DOHH2 (cell line): ENCODE results near the gene TDRD12.

Experiments
- H3F3A ChIP-seq: fragments of 200-600 bp; sonication (generic), shearing (Covaris generic); 2 replicates; pipeline ENCODE4 v1.6.0; 2016; ENCODE audit warnings: antibody characterized with exemption, mild to moderate bottlenecking; ENCODE audit not compliant: control insufficient read depth, insufficient read depth
- H3K27ac ChIP-seq: fragments of 200-600 bp; sonication (generic); 2 replicates; pipeline ENCODE4 v1.5.1; 2014; ENCODE audit warnings: low read depth, mild to moderate bottlenecking, low read length, moderate library complexity
- H3K27me3 ChIP-seq: fragments of 200-600 bp; sonication (generic); 2 replicates; pipeline ENCODE4 v1.6.1; 2014; ENCODE audit warnings: mild to moderate bottlenecking, low read length, mixed read lengths; ENCODE audit not compliant: control insufficient read depth
- H3K36me3 ChIP-seq: fragments of 200-600 bp; sonication (generic); 2 replicates; pipeline ENCODE4 v1.6.1; 2014; ENCODE audit warnings: mild to moderate bottlenecking, low read length, moderate library complexity, mixed read lengths; ENCODE audit not compliant: control insufficient read depth
- H3K4me1 ChIP-seq: fragments of 200-600 bp; sonication (generic); 2 replicates; pipeline ENCODE4 v1.6.1; 2014; ENCODE audit warnings: mild to moderate bottlenecking, low read length, mixed read lengths; ENCODE audit not compliant: control insufficient read depth
- H3K4me2 ChIP-seq: fragments of 200-600 bp; sonication (generic); 2 replicates; pipeline ENCODE4 v1.6.0; 2014; ENCODE audit warnings: mild to moderate bottlenecking, low read length, moderate library complexity
- H3K4me3 ChIP-seq: fragments of 200-600 bp; sonication (generic); 2 replicates; pipeline ENCODE4 v1.5.1; 2014; ENCODE audit warnings: mild to moderate bottlenecking, low read length, mixed read lengths
- H3K79me2 ChIP-seq: fragments of 200-600 bp; sonication (generic); 2 replicates; pipeline ENCODE4 v1.6.1; 2014; ENCODE audit warnings: mild to moderate bottlenecking, low read length, mixed read lengths; ENCODE audit not compliant: control insufficient read depth
- H3K9me2 ChIP-seq: fragments of 200-600 bp; sonication (generic); replicated peaks from 2 replicates; pipeline ENCODE4 v1.6.1; 2014; ENCODE audit warnings: mild to moderate bottlenecking, low read length, mixed read lengths; ENCODE audit not compliant: control insufficient read depth
- H3K9me3 ChIP-seq: fragments of 200-600 bp; sonication (generic); 2 replicates; pipeline ENCODE4 v1.6.1; 2014; ENCODE audit warnings: antibody characterized with exemption, low read length, mixed read lengths; ENCODE audit not compliant: control insufficient read depth, insufficient read depth
- H4K20me1 ChIP-seq: fragments of 200-600 bp; sonication (generic); 2 replicates; pipeline ENCODE4 v1.6.0; 2014; ENCODE audit warnings: low read depth, mild to moderate bottlenecking, antibody characterized with exemption, low read length, moderate library complexity; ENCODE audit not compliant: control insufficient read depth, insufficient read depth
- EZH2phosphoT487 ChIP-seq: fragments of 200-600 bp; sonication (generic); IDR thresholded peaks from 2 replicates; pipeline ENCODE4 v1.6.1; 2017; ENCODE audit warnings: borderline replicate concordance, mild to moderate bottlenecking, antibody characterized with exemption, low read length, moderate library complexity, mixed read lengths
- TF ChIP-seq, protein P1 (sequence below): fragments of 200-600 bp; sonication (generic); IDR thresholded peaks from one replicate; pipeline ENCODE4 v1.5.1; 2014; ENCODE audit warnings: antibody characterized with exemption, mild to moderate bottlenecking, low read depth, low read length; ENCODE audit not compliant: poor library complexity, severe bottlenecking

The TDRD12 gene

DNA sequence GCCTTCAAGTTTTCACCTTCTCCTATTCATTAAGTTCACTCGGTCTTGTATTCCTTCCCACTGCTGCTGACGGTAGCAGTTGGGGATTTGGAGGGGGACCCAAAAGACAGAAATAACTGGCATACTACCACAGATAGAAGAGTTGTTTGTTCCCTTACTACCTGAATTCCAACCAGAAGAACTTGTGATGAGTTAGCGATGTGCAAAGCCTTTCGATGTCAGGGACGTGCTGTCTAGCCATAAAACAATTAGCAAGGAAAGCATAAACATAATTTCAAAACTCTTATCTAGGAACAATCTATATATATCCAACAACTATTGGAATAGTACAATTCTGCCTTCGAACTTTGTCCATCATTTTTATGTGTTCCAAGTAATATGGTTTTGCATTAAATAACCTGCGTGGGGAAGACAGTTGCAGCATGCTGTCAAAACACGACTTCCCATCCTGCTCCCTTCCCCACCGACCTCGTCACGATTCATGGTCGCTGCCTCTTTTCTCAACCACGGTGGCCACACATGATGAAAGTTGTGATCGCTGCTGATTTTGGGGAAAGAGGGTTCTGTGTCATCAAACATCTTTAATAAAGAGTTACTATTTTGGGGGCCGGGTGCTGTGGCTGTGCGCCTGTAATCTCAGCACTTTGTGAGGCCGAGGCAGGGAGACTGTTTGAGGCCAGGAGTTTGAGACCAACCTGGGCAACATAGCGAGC, 153.8 kb downstream of the TDRD12 start:
- H3K4me2 ChIP-seq: no peak overlapping the region
- no peaks in the 10 kb centered on the region for H3K79me2 ChIP-seq
- H3K4me3 ChIP-seq: no peak overlapping the region
- H3K9me3 ChIP-seq: no peaks in the 10 kb centered on the region
- H3K9me2 ChIP-seq: no peaks in the 10 kb centered on the region
- TF ChIP-seq EZH2phosphoT487: no peak
- TF ChIP-seq, protein P1, sequence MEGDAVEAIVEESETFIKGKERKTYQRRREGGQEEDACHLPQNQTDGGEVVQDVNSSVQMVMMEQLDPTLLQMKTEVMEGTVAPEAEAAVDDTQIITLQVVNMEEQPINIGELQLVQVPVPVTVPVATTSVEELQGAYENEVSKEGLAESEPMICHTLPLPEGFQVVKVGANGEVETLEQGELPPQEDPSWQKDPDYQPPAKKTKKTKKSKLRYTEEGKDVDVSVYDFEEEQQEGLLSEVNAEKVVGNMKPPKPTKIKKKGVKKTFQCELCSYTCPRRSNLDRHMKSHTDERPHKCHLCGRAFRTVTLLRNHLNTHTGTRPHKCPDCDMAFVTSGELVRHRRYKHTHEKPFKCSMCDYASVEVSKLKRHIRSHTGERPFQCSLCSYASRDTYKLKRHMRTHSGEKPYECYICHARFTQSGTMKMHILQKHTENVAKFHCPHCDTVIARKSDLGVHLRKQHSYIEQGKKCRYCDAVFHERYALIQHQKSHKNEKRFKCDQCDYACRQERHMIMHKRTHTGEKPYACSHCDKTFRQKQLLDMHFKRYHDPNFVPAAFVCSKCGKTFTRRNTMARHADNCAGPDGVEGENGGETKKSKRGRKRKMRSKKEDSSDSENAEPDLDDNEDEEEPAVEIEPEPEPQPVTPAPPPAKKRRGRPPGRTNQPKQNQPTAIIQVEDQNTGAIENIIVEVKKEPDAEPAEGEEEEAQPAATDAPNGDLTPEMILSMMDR: no peak
- H3K27ac ChIP-seq: no peak overlapping the region
- no peaks in the 10 kb centered on the region for H3K27me3 ChIP-seq
- H4K20me1 ChIP-seq: no peaks in the 10 kb centered on the region
- H3K4me1 ChIP-seq: no peaks in the 10 kb centered on the region
- H3K36me3 ChIP-seq: no peaks in the 10 kb centered on the region
- H3F3A ChIP-seq: no peaks in the 10 kb centered on the region

DNA sequence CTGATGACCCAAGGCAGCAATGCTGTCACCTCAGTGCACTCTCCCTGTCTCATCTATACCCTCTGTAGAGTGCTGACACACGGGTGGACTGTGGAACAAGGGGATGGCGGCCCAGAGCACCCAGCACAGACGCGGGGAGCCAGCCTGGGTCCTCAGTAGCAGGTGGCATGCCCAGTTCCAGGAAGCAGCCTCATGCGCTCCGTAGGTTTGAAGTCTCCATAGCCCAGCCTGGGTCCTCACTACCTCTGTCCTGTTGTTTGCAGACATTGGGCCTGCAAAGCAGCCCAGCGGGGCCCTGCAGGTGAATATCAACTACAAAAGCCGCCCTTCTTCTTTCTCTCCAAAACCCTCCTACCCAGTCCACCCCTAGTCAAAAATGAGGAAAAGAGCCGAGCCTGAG, 155.0 kb downstream of the TDRD12 start:
- no peaks in the 10 kb centered on the region for H3K4me1 ChIP-seq
- H3K27ac ChIP-seq: no peak overlapping the region
- H3K79me2 ChIP-seq: no peaks in the 10 kb centered on the region
- no peaks in the 10 kb centered on the region for H3K36me3 ChIP-seq
- no peaks in the 10 kb centered on the region for H3F3A ChIP-seq
- no peaks in the 10 kb centered on the region for H3K27me3 ChIP-seq
- no peaks in the 10 kb centered on the region for H3K9me2 ChIP-seq
- TF ChIP-seq, protein P1: no peak
- TF ChIP-seq EZH2phosphoT487: no peak
- H3K9me3 ChIP-seq: no peaks in the 10 kb centered on the region
- no peaks in the 10 kb centered on the region for H4K20me1 ChIP-seq
- H3K4me2 ChIP-seq: no peak overlapping the region
- H3K4me3 ChIP-seq: no peak overlapping the region

DNA sequence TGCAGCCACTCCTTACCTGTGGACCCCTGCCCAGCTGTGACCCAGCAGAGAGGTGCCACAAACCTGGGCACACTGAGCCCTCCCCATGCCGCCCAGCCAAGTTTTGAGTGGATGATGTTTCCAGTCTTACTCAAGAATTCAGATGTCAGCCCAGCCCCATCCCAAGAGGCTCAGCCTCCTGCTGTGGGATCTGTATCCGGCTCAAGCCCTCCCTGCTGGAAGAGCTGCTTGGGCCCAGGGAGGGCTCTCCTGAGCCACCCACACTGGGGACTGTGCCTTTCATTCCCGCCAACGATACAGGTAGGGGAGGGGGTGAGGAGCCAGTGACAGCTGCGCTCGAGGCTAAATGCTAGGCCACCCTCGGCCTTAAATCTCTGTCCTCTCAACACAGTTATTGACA, 155.9 kb downstream of the TDRD12 start:
- no peaks in the 10 kb centered on the region for H3K9me3 ChIP-seq
- no peak for TF ChIP-seq EZH2phosphoT487
- TF ChIP-seq, protein P1: no peak
- no peaks in the 10 kb centered on the region for H3K4me1 ChIP-seq
- H3K79me2 ChIP-seq: no peaks in the 10 kb centered on the region
- H3K36me3 ChIP-seq: no peaks in the 10 kb centered on the region
- H3K4me2 ChIP-seq: no peak overlapping the region
- no peaks in the 10 kb centered on the region for H3K27me3 ChIP-seq
- H3K27ac ChIP-seq: no peak overlapping the region
- H4K20me1 ChIP-seq: no peaks in the 10 kb centered on the region
- H3K4me3 ChIP-seq: no peak overlapping the region
- H3F3A ChIP-seq: no peaks in the 10 kb centered on the region
- H3K9me2 ChIP-seq: no peaks in the 10 kb centered on the region
